SU-DHL-6 (cell line): ENCODE results near the gene PTPN14.

ENCODE experiments used
- EZH2phosphoT487 ChIP-seq: fragments of 200-600 bp; sonication (generic), shearing (Covaris generic); conservative IDR thresholded peaks from 2 replicates; pipeline ENCODE4 v1.6.1; 2018; ENCODE audit warnings: mild to moderate bottlenecking, antibody characterized with exemption, low read length, moderate library complexity, mixed read lengths
- TF ChIP-seq, protein P1 (sequence below): fragments of 200-600 bp; sonication (generic); IDR thresholded peaks from one replicate; pipeline ENCODE4 v1.5.1; 2017; ENCODE audit warnings: antibody characterized with exemption, mild to moderate bottlenecking, low read length, moderate library complexity; ENCODE audit not compliant: insufficient read depth, poor library complexity, severe bottlenecking

DNA sequence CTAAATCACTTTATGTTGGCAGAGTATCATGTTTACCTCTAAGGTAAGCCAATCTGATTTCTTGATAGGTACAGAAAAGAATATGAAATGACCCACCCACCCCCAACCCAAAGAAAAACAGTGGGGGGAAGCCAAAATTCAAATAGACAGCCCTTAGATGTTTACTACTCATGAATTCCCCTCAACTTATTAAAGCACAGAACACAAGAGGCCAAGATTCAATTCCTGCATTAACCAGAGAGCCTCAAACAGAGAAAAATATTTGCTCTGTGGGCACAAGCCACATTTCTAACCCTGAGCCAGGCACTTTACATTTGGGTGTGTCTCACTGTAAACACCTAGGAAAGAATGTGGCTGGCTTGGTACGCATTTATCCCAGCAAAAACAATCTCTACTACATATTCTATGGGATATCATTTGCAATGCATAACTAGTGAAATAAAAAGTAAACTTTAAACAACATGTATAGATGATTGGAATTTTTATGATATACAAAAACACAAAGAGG lies 84.3 kb downstream of the PTPN14 start:
- TF ChIP-seq, protein P1, sequence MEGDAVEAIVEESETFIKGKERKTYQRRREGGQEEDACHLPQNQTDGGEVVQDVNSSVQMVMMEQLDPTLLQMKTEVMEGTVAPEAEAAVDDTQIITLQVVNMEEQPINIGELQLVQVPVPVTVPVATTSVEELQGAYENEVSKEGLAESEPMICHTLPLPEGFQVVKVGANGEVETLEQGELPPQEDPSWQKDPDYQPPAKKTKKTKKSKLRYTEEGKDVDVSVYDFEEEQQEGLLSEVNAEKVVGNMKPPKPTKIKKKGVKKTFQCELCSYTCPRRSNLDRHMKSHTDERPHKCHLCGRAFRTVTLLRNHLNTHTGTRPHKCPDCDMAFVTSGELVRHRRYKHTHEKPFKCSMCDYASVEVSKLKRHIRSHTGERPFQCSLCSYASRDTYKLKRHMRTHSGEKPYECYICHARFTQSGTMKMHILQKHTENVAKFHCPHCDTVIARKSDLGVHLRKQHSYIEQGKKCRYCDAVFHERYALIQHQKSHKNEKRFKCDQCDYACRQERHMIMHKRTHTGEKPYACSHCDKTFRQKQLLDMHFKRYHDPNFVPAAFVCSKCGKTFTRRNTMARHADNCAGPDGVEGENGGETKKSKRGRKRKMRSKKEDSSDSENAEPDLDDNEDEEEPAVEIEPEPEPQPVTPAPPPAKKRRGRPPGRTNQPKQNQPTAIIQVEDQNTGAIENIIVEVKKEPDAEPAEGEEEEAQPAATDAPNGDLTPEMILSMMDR, result no peak
- TF ChIP-seq EZH2phosphoT487, result no peak
